PFSK-1 (cell line): ENCODE measurements around the gene FOCAD.

Source experiments
- POLR2AphosphoS5 ChIP-seq: IDR thresholded peaks from 2 replicates; pipeline ENCODE4 v1.6.1; 2012; ENCODE audit warnings: low read depth, mild to moderate bottlenecking, control low read depth, low read length, moderate library complexity
- SIN3A ChIP-seq: IDR thresholded peaks from 2 replicates; pipeline ENCODE4 v1.6.1; 2012; ENCODE audit warnings: mild to moderate bottlenecking, low read length, moderate library complexity, borderline replicate concordance; ENCODE audit not compliant: insufficient read depth

- no peak for TF ChIP-seq SIN3A
- TF ChIP-seq POLR2AphosphoS5 = no peak
Measured at GRCh38 chr9:21027295-21027694, 343.2 kb downstream of the FOCAD start.
